KOPT-K1 (cell line): Measurements from ENCODE around the gene KLHL7.
"Not testable (repeated sequence)": the region's sequence is repeated elsewhere in the genome, so short reads cannot be mapped to it uniquely, and the experiment has no call there.

Experiments used
- H3K27ac ChIP-seq: fragments of 200-600 bp; sonication (generic); 2 replicates; pipeline ENCODE4 v1.5.1; 2016; ENCODE audit warnings: antibody characterized with exemption, mild to moderate bottlenecking, low read depth, low read length; ENCODE audit not compliant: poor library complexity, severe bottlenecking
- H3K36me3 ChIP-seq: fragments of 200-600 bp; sonication (generic); 2 replicates; pipeline ENCODE4 v1.5.1; 2017; ENCODE audit warnings: antibody characterized with exemption, mild to moderate bottlenecking, low read length, moderate library complexity; ENCODE audit not compliant: insufficient read depth
- H3K9me3 ChIP-seq: fragments of 200-600 bp; sonication (generic); 2 replicates; pipeline ENCODE4 v1.5.1; 2017; ENCODE audit warnings: antibody characterized with exemption, low read length, mild to moderate bottlenecking; ENCODE audit not compliant: insufficient read depth, poor library complexity, severe bottlenecking

Gene KLHL7

DNA sequence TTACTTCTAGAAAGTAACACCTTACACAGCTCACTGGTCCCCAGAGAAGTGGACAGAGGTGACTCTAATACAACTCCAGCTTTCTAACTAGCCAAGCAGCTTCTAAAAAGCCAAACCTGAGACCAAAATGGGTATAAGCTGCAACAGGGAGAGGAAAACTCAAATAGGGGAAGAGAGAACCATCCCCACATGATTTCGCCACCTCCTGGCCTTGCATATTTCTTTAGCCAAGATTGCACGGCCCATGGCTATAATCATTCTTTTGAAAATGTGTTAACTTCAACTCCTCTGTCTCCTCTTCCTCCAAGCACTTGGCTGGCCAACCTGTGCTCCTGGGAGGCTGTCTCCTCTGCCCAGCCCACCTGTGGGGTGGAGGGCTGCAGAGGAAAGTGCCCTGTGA is 104.9 kb downstream of the KLHL7 start:
- Histone ChIP-seq H3K9me3 (no peaks in the 10 kb centered on the region), H3K36me3 (no peaks in the 10 kb centered on the region), H3K27ac (no peak overlapping the region)

GRCh38 chr7:23211589-23211988 is 106.0 kb downstream of the KLHL7 start:
- Histone ChIP-seq H3K36me3 (no peaks in the 10 kb centered on the region), H3K27ac (no peak overlapping the region), H3K9me3 (no peaks in the 10 kb centered on the region)

DNA sequence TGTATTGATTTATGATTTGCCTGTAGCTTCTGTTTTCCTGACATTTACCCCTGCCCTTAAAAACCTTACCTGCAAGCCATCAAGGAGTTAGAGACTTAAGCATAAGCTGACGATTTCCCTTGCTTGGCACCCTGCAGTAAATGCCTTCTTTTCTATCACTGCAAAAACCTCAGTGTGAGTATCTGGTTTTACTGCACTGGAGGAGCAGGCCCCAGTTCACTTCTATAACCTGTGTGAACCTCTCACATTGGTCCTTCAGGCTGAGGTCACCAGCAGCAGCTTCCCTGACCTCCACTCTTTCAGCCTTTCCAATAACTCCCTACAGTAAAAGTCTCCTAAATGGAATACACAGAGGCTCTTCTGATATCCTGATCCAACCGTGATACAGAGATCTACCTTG is 106.8 kb downstream of the KLHL7 start:
- Histone ChIP-seq H3K27ac (no peak overlapping the region), H3K36me3 (no peaks in the 10 kb centered on the region)

DNA sequence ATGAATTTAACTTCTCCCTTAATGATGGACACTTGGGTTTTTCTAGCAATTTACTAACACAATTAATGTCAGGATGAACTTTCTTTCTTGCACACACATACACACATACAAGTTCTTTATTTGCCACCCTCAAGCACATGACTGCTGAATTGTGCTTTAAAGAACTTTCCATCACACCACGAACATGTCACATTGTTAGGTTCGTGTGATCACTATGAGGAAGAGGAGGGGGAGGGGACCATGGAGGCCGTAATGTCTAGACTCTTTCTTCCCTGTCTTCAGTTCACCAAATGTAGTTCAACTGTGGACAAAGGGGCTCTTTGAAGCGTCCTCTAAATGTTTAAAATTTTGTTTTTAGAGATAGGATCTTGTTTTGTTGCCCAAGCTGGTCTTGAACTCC is 107.3 kb downstream of the KLHL7 start:
- Histone ChIP-seq H3K9me3 (no peaks in the 10 kb centered on the region), H3K36me3 (no peaks in the 10 kb centered on the region), H3K27ac (no peak overlapping the region)

More for the DNA sequence above, 106.8 kb downstream of the KLHL7 start:
- H3K9me3 ChIP-seq, result no peaks in the 10 kb centered on the region

GRCh38 chr7:23213755-23214154 is 108.2 kb downstream of the KLHL7 start:
- Histone ChIP-seq H3K27ac (no peak overlapping the region), H3K36me3 (no peaks in the 10 kb centered on the region), H3K9me3 (no peaks in the 10 kb centered on the region)

GRCh38 chr7:23214423-23214822 is 108.8 kb downstream of the KLHL7 start:
- H3K27ac ChIP-seq, result no peak overlapping the region
- H3K36me3 ChIP-seq, result no peaks in the 10 kb centered on the region
- H3K9me3 ChIP-seq, result no peaks in the 10 kb centered on the region

GRCh38 chr7:23214938-23215337 is 109.4 kb downstream of the KLHL7 start:
- no peak overlapping the region for H3K27ac ChIP-seq
- H3K9me3 ChIP-seq, result no peaks in the 10 kb centered on the region
- H3K36me3 ChIP-seq, result no peaks in the 10 kb centered on the region

DNA sequence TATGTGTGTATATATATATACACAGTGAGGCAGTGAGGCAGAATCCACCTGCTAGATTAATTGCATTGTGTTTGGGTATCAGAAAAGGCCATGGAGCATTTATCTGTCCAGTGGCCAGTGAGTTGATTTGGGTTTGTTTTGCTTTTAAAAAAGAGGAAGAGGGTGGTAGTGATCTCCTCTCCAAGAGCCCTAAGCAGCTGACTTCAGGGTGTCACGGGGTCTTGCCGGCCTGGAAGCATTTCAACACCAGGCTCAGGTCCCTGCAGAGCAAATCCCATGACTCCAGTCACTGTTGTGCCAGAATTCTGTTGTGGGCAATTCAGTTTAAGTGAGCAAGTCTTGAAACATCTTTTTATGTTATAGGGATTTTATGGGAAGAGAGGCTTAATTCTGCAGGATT is 110.4 kb downstream of the KLHL7 start:
- Histone ChIP-seq H3K9me3 (no peaks in the 10 kb centered on the region), H3K36me3 (no peaks in the 10 kb centered on the region), H3K27ac (no peak overlapping the region)

GRCh38 chr7:23218196-23218595 is 112.6 kb downstream of the KLHL7 start:
- H3K27ac ChIP-seq, result no peak overlapping the region
- no peaks in the 10 kb centered on the region for H3K36me3 ChIP-seq
- no peaks in the 10 kb centered on the region for H3K9me3 ChIP-seq

DNA sequence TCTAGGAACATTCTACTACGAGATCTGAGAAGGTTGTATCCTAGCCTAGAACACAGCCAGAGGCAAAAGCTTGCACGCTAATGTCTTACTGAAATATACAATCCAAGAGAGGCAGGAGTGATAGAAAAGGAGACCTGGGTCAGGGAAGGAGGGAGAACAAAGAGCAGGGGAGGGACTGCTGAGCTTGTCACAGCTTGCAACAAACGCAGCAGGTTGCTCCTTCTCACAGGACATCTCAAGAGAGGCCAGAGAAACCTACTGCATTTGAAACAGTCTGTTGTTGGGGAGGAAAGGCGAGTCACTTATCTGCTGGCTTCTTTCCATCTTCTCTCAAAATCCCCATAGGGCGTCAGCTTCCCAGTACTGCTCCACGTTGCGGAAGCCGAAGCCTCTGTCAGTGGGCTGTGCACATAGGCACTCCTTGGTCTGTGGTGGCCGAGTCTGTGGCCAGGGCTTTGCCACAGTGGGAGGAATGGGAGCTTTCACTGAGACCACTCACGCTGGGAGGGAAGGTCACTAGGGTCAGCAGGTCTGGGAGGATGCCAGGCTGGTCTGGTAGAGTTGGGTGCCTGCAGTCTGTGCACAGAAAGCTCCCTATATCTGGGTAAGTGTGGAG is 115.2 kb downstream of the KLHL7 start:
- Histone ChIP-seq H3K27ac (no peak overlapping the region), H3K9me3 (no peaks in the 10 kb centered on the region), H3K36me3 (no peaks in the 10 kb centered on the region)

- no peak overlapping the region for H3K27ac ChIP-seq
- H3K36me3 ChIP-seq, result no peaks in the 10 kb centered on the region
- H3K9me3 ChIP-seq, result no peaks in the 10 kb centered on the region
These were observed 117.0 kb downstream of the KLHL7 start for GRCh38 chr7:23222439-23223030.

DNA sequence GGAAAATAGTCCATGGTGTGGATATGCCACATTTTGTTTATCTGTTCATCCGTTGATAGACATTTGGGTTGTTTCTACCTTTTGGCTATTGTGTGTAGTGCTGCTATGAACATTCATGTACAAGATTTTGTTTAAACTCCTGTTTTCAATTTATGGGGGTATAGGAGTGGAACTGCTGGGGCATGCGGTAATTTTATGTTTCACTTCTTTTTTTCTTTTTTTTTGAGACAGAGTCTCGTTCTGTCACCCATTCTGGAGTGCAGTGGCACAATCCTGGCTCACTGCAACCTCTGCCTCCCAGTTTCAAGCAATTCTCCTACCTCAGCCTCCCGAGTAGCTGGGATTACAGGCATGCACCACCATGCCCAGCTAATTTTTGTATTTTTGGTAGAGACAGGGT is 118.8 kb downstream of the KLHL7 start:
- not testable (repeated sequence) for H3K36me3 ChIP-seq, H3K27ac ChIP-seq

DNA sequence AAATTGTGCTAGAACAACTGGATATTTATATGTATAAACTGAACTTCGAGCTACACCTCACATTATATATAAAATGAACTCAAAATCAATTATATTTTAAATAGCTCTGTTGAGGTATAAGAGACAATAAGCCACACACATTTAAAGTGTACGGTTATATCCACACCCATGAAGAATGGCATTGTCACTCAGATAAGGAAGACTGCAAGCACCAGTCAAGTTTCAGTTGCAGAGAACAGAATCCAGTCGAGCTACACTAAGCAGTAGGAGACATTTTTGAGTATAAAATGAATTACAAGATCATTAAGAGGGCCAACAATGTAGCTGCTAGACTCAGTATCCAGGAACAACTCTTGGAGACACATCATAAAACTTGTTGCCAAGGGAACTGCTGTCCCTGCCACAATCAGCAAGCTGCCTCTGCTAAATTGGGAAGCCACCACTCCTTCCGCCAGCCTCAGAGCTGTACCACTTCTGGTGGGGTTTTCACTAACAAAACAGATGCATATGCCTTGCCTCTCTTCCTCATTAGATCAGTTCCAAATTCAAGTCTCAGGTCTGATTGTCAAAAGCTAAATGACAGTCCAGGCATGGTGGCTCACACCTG is 121.4 kb downstream of the KLHL7 start:
- Histone ChIP-seq H3K9me3 (no peaks in the 10 kb centered on the region), H3K27ac (no peak overlapping the region), H3K36me3 (no peaks in the 10 kb centered on the region)

More for the DNA sequence above, 118.8 kb downstream of the KLHL7 start:
- H3K9me3 ChIP-seq, result not testable (repeated sequence)
